H1 (cell line): Measurements from ENCODE around the gene NME4. TPM values are rescaled to one million over a fixed set of nuclear protein-coding genes. Genes with fewer than 3 reads are reported as not detected.
A peak's percentile ranks its signal among the peaks of the same experiment; 100 is the strongest.

Source experiments
- CTCF ChIA-PET: fragments of 300-600 bp; sonication (Branson Sonifier 250); formaldehyde crosslinking; loops from one replicate; lab custom pipeline; 2021; ENCODE audit not compliant: partially characterized antibody; lab: Charles Lee
- POLR2A ChIA-PET: fragments of 300-600 bp; sonication (Branson Sonifier 250); formaldehyde crosslinking; loops from one replicate; lab custom pipeline; 2021; ENCODE audit warnings: inconsistent platforms; ENCODE audit not compliant: partially characterized antibody; lab: Charles Lee
- DNase-seq, 2 experiments: peaks; one replicate each; pipeline versions ENCODE4 v3.0.0 to v3.0.0-alpha.2; 2010 to 2022; ENCODE audit warnings: low spot score in 2 of 2, low read depth in 1 of 2, mixed read lengths in 1 of 2
- FAIRE-seq: peaks from 2 replicates; lab custom pipeline; 2011; peaks lifted over from hg19 to GRCh38; lab: Jason Lieb, UNC
- H2AFZ ChIP-seq: 2 replicates; pipeline ENCODE4 v1.8.1; 2012; ENCODE audit warnings: low read length, inconsistent platforms
- H2AK5ac ChIP-seq: 2 replicates; pipeline ENCODE4 v1.6.1; 2013; ENCODE audit warnings: low read depth, low read length
- H2BK120ac ChIP-seq: replicated peaks from 2 replicates; pipeline ENCODE3; 2013; ENCODE audit warnings: low read depth, low read length, inconsistent platforms
- H2BK12ac ChIP-seq: 2 replicates; pipeline ENCODE4 v1.6.1; 2013; ENCODE audit warnings: low read depth, low read length
- H2BK15ac ChIP-seq: 2 replicates; pipeline ENCODE4 v1.6.1; 2013; ENCODE audit warnings: low read length
- H2BK20ac ChIP-seq: 2 replicates; pipeline ENCODE4 v1.6.1; 2013; ENCODE audit warnings: low read length
- H2BK5ac ChIP-seq: 2 replicates; pipeline ENCODE4 v1.6.1; 2013; ENCODE audit warnings: low read depth, low read length
- H3K14ac ChIP-seq: 2 replicates; pipeline ENCODE4 v1.6.1; 2013; ENCODE audit warnings: inconsistent platforms; ENCODE audit not compliant: insufficient read length
- H3K18ac ChIP-seq: 2 replicates; pipeline ENCODE4 v1.6.1; 2013; ENCODE audit warnings: low read length; ENCODE audit errors: extremely low read depth
- H3K23ac ChIP-seq: 2 replicates; pipeline ENCODE4 v1.6.1; 2013; ENCODE audit warnings: inconsistent platforms; ENCODE audit not compliant: insufficient read length
- H3K23me2 ChIP-seq: 2 replicates; pipeline ENCODE4 v1.6.1; 2013; ENCODE audit warnings: low read depth, low read length
- H3K27ac ChIP-seq: 2 replicates; pipeline ENCODE4 v1.6.1; 2011; ENCODE audit warnings: low read depth, low read length, inconsistent platforms
- H3K27me3 ChIP-seq, 4 experiments: replicated peaks in 1 of 4; 1 replicate in 1 of 4; 2 replicates in 3 of 4; pipeline versions ENCODE4 v1.6.1 to v1.8.1; 2011 to 2013; ENCODE audit warnings: low read length in 3 of 4, mild to moderate bottlenecking in 3 of 4, inconsistent platforms in 2 of 4, mixed read lengths in 2 of 4, moderate library complexity in 1 of 4; ENCODE audit not compliant: control insufficient read depth in 3 of 4, insufficient read depth in 3 of 4; ENCODE audit errors: extremely low read depth in 1 of 4
- H3K36me3 ChIP-seq, 4 experiments: 2 replicates each; pipeline versions ENCODE4 v1.6.1 to v1.8.1; 2011 to 2013; ENCODE audit warnings: mild to moderate bottlenecking in 4 of 4, low read length in 3 of 4, moderate library complexity in 2 of 4, control low read depth in 1 of 4, inconsistent platforms in 1 of 4; ENCODE audit not compliant: insufficient read depth in 4 of 4, control insufficient read depth in 2 of 4
- H3K4ac ChIP-seq: replicated peaks from 2 replicates; pipeline ENCODE3; 2013; ENCODE audit warnings: low read length, low read depth, mixed read lengths, inconsistent platforms; ENCODE audit not compliant: insufficient read length
- H3K4me1 ChIP-seq, 4 experiments: replicated peaks in 1 of 4; 1 replicate in 1 of 4; 2 replicates in 3 of 4; pipeline versions ENCODE4 v1.6.1 to v1.8.1; 2011 to 2013; ENCODE audit warnings: low read length in 3 of 4, inconsistent platforms in 2 of 4, mixed read lengths in 1 of 4; ENCODE audit not compliant: insufficient read depth in 4 of 4, control insufficient read depth in 3 of 4
- H3K4me2 ChIP-seq, 2 experiments: 2 replicates each; pipeline versions ENCODE4 v1.6.1 to v1.8.1; 2011 to 2013; ENCODE audit warnings: low read depth in 2 of 2, low read length in 2 of 2, control low read depth in 1 of 2, inconsistent platforms in 1 of 2, mild to moderate bottlenecking in 1 of 2; ENCODE audit not compliant: insufficient read depth in 1 of 2
- H3K4me3 ChIP-seq, 4 experiments: fragments of 200-600, 300-600 bp in 1 of 4; sonication (generic), shearing (Covaris generic), sonication (Bioruptor Twin) in 1 of 4; 2 replicates each; pipeline versions ENCODE4 v1.5.1 to v1.8.1; 2011 to 2016; ENCODE audit warnings: low read length in 4 of 4, low read depth in 3 of 4, control low read depth in 2 of 4, inconsistent platforms in 2 of 4, mild to moderate bottlenecking in 2 of 4, mixed read lengths in 1 of 4, moderate library complexity in 1 of 4; ENCODE audit not compliant: insufficient read depth in 2 of 4; ENCODE audit errors: extremely low read depth in 1 of 4
- H3K56ac ChIP-seq: replicated peaks from 2 replicates; pipeline ENCODE3; 2013; ENCODE audit warnings: low read depth, mild to moderate bottlenecking, mixed read lengths, low read length, inconsistent platforms; ENCODE audit not compliant: insufficient read length
- H3K79me1 ChIP-seq: 2 replicates; pipeline ENCODE4 v1.6.1; 2013; ENCODE audit warnings: low read depth, low read length, control low read depth
- H3K79me2 ChIP-seq, 2 experiments: 2 replicates each; pipeline versions ENCODE4 v1.6.1 to v1.8.1; 2012 to 2013; ENCODE audit warnings: low read length in 2 of 2, mild to moderate bottlenecking in 2 of 2, inconsistent platforms in 1 of 2; ENCODE audit not compliant: insufficient read depth in 2 of 2, control insufficient read depth in 1 of 2
- H3K9ac ChIP-seq, 4 experiments: replicated peaks in 1 of 4; 1 replicate in 1 of 4; 2 replicates in 3 of 4; pipeline versions ENCODE4 v1.6.1 to v1.8.1; 2011 to 2013; ENCODE audit warnings: low read depth in 3 of 4, low read length in 3 of 4, control low read depth in 2 of 4, mild to moderate bottlenecking in 2 of 4, moderate library complexity in 2 of 4, inconsistent platforms in 1 of 4; ENCODE audit errors: extremely low read depth in 1 of 4
- H3K9me3 ChIP-seq, 2 experiments: 2 replicates each; pipeline versions ENCODE4 v1.6.1 to v1.8.1; 2012 to 2013; ENCODE audit warnings: mild to moderate bottlenecking in 2 of 2, moderate library complexity in 2 of 2, control low read depth in 1 of 2, inconsistent platforms in 1 of 2, low read depth in 1 of 2, low read length in 1 of 2, mixed read lengths in 1 of 2; ENCODE audit not compliant: insufficient read depth in 2 of 2
- H4K20me1 ChIP-seq, 2 experiments: replicated peaks in 1 of 2; 2 replicates each; pipeline versions ENCODE3 to v1.8.1; 2011 to 2013; ENCODE audit warnings: inconsistent platforms in 2 of 2, low read length in 2 of 2, mild to moderate bottlenecking in 1 of 2; ENCODE audit not compliant: insufficient read depth in 2 of 2, control insufficient read depth in 1 of 2
- H4K5ac ChIP-seq: 2 replicates; pipeline ENCODE4 v1.6.1; 2013; ENCODE audit warnings: low read length, low read depth, mixed read lengths, inconsistent platforms; ENCODE audit not compliant: insufficient read length
- H4K8ac ChIP-seq: 2 replicates; pipeline ENCODE4 v1.8.0; 2013; ENCODE audit warnings: mild to moderate bottlenecking, moderate library complexity, low read length, inconsistent platforms; ENCODE audit not compliant: insufficient read depth; ENCODE audit errors: extremely low read depth
- H4K91ac ChIP-seq: replicated peaks from 2 replicates; pipeline ENCODE3; 2013; ENCODE audit warnings: low read length, mixed read lengths, inconsistent platforms; ENCODE audit not compliant: insufficient read length
- CREB1 ChIP-seq: IDR thresholded peaks from 2 replicates; pipeline ENCODE4 v1.6.1; 2012; ENCODE audit warnings: inconsistent platforms
- CTCF ChIP-seq, 3 experiments: IDR thresholded peaks; 1 replicate in 2 of 3; 2 replicates in 1 of 3; pipeline versions ENCODE4 v1.5.1 to v1.6.1; 2011; ENCODE audit warnings: low read length in 3 of 3, mild to moderate bottlenecking in 3 of 3, inconsistent platforms in 2 of 3, low read depth in 1 of 3, moderate library complexity in 1 of 3; ENCODE audit not compliant: insufficient read depth in 1 of 3; ENCODE audit errors: control extremely low read depth in 1 of 3
- GTF2F1 ChIP-seq: IDR thresholded peaks from 2 replicates; pipeline ENCODE4 v1.6.1; 2012; ENCODE audit warnings: low read depth, low read length, improper control_type of control experiment, borderline replicate concordance
- RAD21 ChIP-seq, 2 experiments: IDR thresholded peaks in 1 of 2; conservative IDR thresholded peaks in 1 of 2; 2 replicates each; pipeline ENCODE4 v1.6.1; 2011; ENCODE audit warnings: low read depth in 2 of 2, low read length in 2 of 2, improper control_type of control experiment in 1 of 2, inconsistent platforms in 1 of 2, mild to moderate bottlenecking in 1 of 2, moderate library complexity in 1 of 2
- SIN3A ChIP-seq, 2 experiments: IDR thresholded peaks in 1 of 2; conservative IDR thresholded peaks in 1 of 2; 2 replicates each; pipeline ENCODE4 v1.6.1; 2011 to 2012; ENCODE audit warnings: low read length in 2 of 2, improper control_type of control experiment in 1 of 2, low read depth in 1 of 2, mild to moderate bottlenecking in 1 of 2
- TCF12 ChIP-seq: IDR thresholded peaks from 2 replicates; pipeline ENCODE4 v1.6.1; 2011; ENCODE audit warnings: low read depth, mild to moderate bottlenecking, low read length
- TEAD4 ChIP-seq: IDR thresholded peaks from 2 replicates; pipeline ENCODE4 v1.6.1; 2012; ENCODE audit warnings: low read depth, low read length, inconsistent platforms, mixed read lengths
- YY1 ChIP-seq: IDR thresholded peaks from 2 replicates; pipeline ENCODE4 v1.6.1; 2011; ENCODE audit warnings: low read depth, mild to moderate bottlenecking, low read length
- WGBS, 2 experiments: shearing (Covaris generic) in 1 of 2; methylation state at CpG; one replicate each; pipeline versions ENCODE4 v1.1.6 to v1.1.7; 2013 to 2015; ENCODE audit warnings: low lambda C conversion rate in 2 of 2, mixed read lengths in 2 of 2, inconsistent platforms in 1 of 2, low coverage in 1 of 2, missing lambda C conversion rate in 1 of 2; ENCODE audit not compliant: insufficient replicate concordance in 2 of 2, insufficient coverage in 1 of 2, insufficient read length in 1 of 2; ENCODE audit errors: extremely low coverage in 1 of 2, missing lambda C conversion rate in 1 of 2; 5-methylcytosine and 5-hydroxymethylcytosine counted together
- polyA plus RNA-seq, 7 experiments: library from polyadenylated mRNA; depleted of rRNA in 3 of 7; stranded (reverse) in 5 of 7; unstranded in 2 of 7; fragments of >200 nt in 5 of 7; fragments of 200-250 nt in 2 of 7; gene quantifications; 1 replicate in 5 of 7; 2 replicates in 1 of 7; 4 replicates in 1 of 7; pipeline versions ENCODE4 v1.2.1 to v1.2.3, GENCODE V29; 2011 to 2013; ENCODE audit warnings: missing spikeins in 2 of 7, mixed read lengths in 2 of 7
- total RNA-seq: library from RNA; stranded (reverse); fragmentation: NEBNext Ultra II Directional; extraction: Animal tissue kit (Norgen Biotek cat#: 25700); gene quantifications from 2 replicates; pipeline ENCODE4 v1.2.1, GENCODE V29; 2021

Gene NME4
- total and polyA plus RNA-seq, 2 of the 8 experiments (the other 6 are each of a cell fraction or from before 2014, with no cell fraction given): 408 to 863 TPM

- H3K4me3 ChIP-seq: no peak overlapping the region
- DNase-seq (peak; percentile 58 to 85), FAIRE-seq (no peak)
- no peaks in the 10 kb centered on the region for H3K23me2 ChIP-seq
- no peak overlapping the region for H3K27ac ChIP-seq
- H4K5ac ChIP-seq: no peak overlapping the region
- no peak overlapping the region for H2BK120ac ChIP-seq
- H3K79me2 ChIP-seq: no peaks in the 10 kb centered on the region
- H2AFZ ChIP-seq: no peak overlapping the region
- no peak overlapping the region for H3K56ac ChIP-seq
- no peaks in the 10 kb centered on the region for H3K9me3 ChIP-seq
- no peak overlapping the region for H3K4ac ChIP-seq
- H3K79me1 ChIP-seq: no peaks in the 10 kb centered on the region
- no peak overlapping the region for H2AK5ac ChIP-seq
- ChIA-PET CTCF (interaction anchor here (0.6 to 2.7 kb wide), 39 partner anchors 9 to 296 kb away, joined by 3 to 15 read pairs (median 4); partner anchors contain the start of genes ARHGDIG, HBQ1 and MRPL28), POLR2A (interaction anchor here (0.6 to 2.4 kb wide), 11 partner anchors 8 to 252 kb away, joined by 3 to 7 read pairs (median 4); partner anchors contain the start of genes AXIN1, HBQ1, LUC7L and MRPL28)
- H4K20me1 ChIP-seq: peaks cover 0 to 3% of the 10 kb centered on the region in 2 experiments
- no peaks in the 10 kb centered on the region for H3K27me3 ChIP-seq
- H4K91ac ChIP-seq: no peak overlapping the region
- H2BK12ac ChIP-seq: 0 out of 2 replicates have a peak overlapping the region, but pooled peaks have one; percentile 22
- no peak overlapping the region for H3K14ac ChIP-seq
- H3K18ac ChIP-seq: no peak overlapping the region; the same call in 1 of the 2 replicates
- no peak overlapping the region for H3K23ac ChIP-seq
- peak overlapping the region; percentile 75 for H4K8ac ChIP-seq
- H3K36me3 ChIP-seq: peaks cover 0 to under 1% (median 0%) of the 10 kb centered on the region in 4 experiments; a peak in 3 of 8 replicates
- H2BK15ac ChIP-seq: no peak overlapping the region
- H2BK20ac ChIP-seq: no peak overlapping the region
- no peaks in the 10 kb centered on the region; a peak in 2 of 7 replicates for H3K4me1 ChIP-seq
- 56% methylated on average over 24 of the region's 30 CpGs; no CpG with 5 or more reads in 1 of the 2 experiments for WGBS, 2 experiments
- H3K9ac ChIP-seq: no peak overlapping the region
- H2BK5ac ChIP-seq: no peak overlapping the region
- H3K4me2 ChIP-seq: peak overlapping the region in 1 of 2 experiments; percentile 37; a peak in 1 of 4 replicates
- 0 out of 2 replicates have a peak, but pooled peaks have one; percentile 51 for TF ChIP-seq YY1
- TF ChIP-seq CREB1: no peak
- TF ChIP-seq CTCF (IDR thresholded peaks at IDR 0.05; ENCODE audit: control extremely low read depth in 1 of 3, insufficient read depth in 1 of 3, low read depth in 1 of 3, low read length in 3 of 3): peak; percentile 91 to 96 (median 92)
- no peak for TF ChIP-seq TCF12
- TF ChIP-seq GTF2F1: no peak
- TF ChIP-seq RAD21 (IDR thresholded peaks at IDR 0.05 in 1 of 2, conservative IDR thresholded peaks at IDR 0.05 in 1 of 2; ENCODE audit: low read depth in 2 of 2, low read length in 2 of 2): peak; percentile 94 to 96
- peak in 1 of 2 experiments; percentile 59; a peak in 1 of 4 replicates for TF ChIP-seq SIN3A (conservative IDR thresholded peaks at IDR 0.05 in 1 of 2, IDR thresholded peaks at IDR 0.05 in 1 of 2; ENCODE audit: low read depth in 1 of 2, low read length in 2 of 2)
- no peak for TF ChIP-seq TEAD4
Measured at GRCh38 chr16:361872-362701, 34.9 kb upstream of the NME4 start.
